ENCODE measurements around the gene SLMAP. TPM values are rescaled to one million over a fixed set of nuclear protein-coding genes. Genes with fewer than 3 reads are reported as not detected.

SLMAP gene
- total RNA-seq (57.1 TPM), polyA plus RNA-seq (ENCODE audit: insufficient read depth in 1 of 8, insufficient read length in 8 of 8, low replicate concordance in 1 of 8) (10 to 100 TPM; 39.3 to 63.2 (median 44.9) TPM)
- long read RNA-seq, donor 1 = 0 reads
- long read RNA-seq, donor 2 = 0 reads
- long read RNA-seq, donor 3, full-length matches to known transcripts = 2 of 2 reads
- long read RNA-seq, donor 3, partial matches to known transcripts = 0 of 2 reads
- long read RNA-seq, donor 3, other reads (novel, unspliced or antisense) = 0 of 2 reads
- long read RNA-seq, donor 4, partial matches to known transcripts = 0 of 1 reads
- long read RNA-seq, donor 4, other reads (novel, unspliced or antisense) = 0 of 1 reads
- long read RNA-seq, donor 5, partial matches to known transcripts = 7 of 11 reads
- long read RNA-seq, donor 5, other reads (novel, unspliced or antisense) = 0 of 11 reads
- long read RNA-seq, donor 6, partial matches to known transcripts = 0 of 1 reads
- long read RNA-seq, donor 6, other reads (novel, unspliced or antisense) = 0 of 1 reads
- long read RNA-seq, donor 7, partial matches to known transcripts = 5 of 7 reads
- long read RNA-seq, donor 7, other reads (novel, unspliced or antisense) = 0 of 7 reads
- long read RNA-seq, donor 8, partial matches to known transcripts = 0 of 4 reads
- long read RNA-seq, donor 8, other reads (novel, unspliced or antisense) = 0 of 4 reads
- long read RNA-seq, donor 9, partial matches to known transcripts = 49 of 50 reads
- long read RNA-seq, donor 9, other reads (novel, unspliced or antisense) = 0 of 50 reads
- long read RNA-seq, donor 10, partial matches to known transcripts = 49 of 61 reads
- long read RNA-seq, donor 10, other reads (novel, unspliced or antisense) = 8 of 61 reads
- long read RNA-seq, donor 11 = 0 reads

DNA sequence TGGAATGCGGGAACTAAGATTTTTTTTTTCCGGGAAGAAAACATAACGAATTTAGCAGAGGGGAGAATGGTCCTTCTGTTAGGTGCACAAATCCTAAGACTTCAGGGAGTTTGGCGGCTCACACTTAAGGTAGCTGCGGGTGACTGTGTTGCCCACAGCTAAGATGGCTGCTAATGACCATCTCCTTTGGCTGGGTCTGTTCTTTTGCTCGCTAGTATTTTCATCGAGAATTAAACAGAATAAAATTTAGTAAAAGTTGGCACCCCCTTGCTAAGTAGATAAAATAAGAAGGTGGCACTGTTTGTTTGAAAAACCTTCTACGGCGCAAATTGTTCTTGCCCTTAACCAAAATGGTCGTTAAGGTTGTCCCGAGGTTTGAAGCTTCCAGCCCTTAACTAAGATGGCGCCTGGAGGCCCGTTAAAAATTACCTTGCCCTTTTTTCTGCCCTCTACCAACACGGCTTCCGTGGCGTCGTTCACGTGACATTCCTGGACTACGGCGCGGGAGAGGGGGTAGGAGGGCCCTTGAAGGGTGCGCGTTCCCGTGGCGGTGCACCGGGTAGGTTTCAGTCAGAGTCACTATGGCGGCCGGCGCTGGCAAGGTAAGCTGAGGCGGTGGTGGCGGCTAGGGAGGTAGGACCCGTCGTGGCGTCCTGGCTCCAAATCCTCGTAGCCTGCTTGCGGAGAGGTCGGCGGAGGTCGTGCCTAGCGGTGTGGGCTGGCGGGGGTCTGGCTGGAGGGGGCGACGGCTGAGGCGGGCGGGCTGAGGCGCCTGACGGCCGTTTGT, at the start of gene SLMAP:
Gene SLMAP (plus strand): TSS at position 569 of the 787 bp plus-strand sequence. CDS start 1,343 bp downstream, outside the sequence.
- H3K4me1 ChIP-seq (ENCODE audit: control insufficient read depth, insufficient read depth, low read length) = peaks cover 14% of the 10 kb centered on the region
- H3K36me3 ChIP-seq (ENCODE audit: control insufficient read depth, insufficient read depth, low read length) = peaks cover 8% of the 10 kb centered on the region
- no peaks in the 10 kb centered on the region for H3K9me3 ChIP-seq (replicated peaks; ENCODE audit: control insufficient read depth, low read depth, low read length)
- peak; percentile 99 for DNase-seq
- peak within 1 kb of the TSS; percentile 74 for H3K27ac ChIP-seq (ENCODE audit: low read length)
- H3K4me3 ChIP-seq (ENCODE audit: low read length) = peak within 1 kb of the TSS; percentile 80
- H3K27me3 ChIP-seq (ENCODE audit: control insufficient read depth, insufficient read depth, low read length) = no peaks in the 10 kb centered on the region
- WGBS (ENCODE audit: insufficient coverage) = 0% methylated on average over 41 of the region's 48 CpGs

DNA sequence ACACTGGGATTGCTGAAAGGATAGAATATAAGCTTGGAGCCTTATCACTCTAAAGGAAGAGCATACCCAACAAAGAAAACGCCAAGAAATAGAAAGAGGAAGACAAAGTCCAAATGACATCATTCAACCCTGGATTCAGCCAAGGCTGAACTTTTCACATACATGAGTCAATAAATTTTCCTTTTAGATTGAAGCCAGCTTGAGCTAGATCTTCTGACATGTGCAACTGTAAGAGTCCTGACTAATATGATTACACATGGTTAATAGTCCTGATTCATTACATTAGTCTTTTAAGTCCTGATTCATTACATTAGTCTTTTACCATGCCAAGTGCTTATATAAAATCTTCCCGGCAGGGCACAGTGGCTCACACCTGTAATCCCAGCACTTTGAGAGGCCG, 49.6 kb upstream of the SLMAP start:
- H3K36me3 ChIP-seq (ENCODE audit: control insufficient read depth, insufficient read depth, low read length) = no peaks in the 10 kb centered on the region
- no peaks in the 10 kb centered on the region for H3K27me3 ChIP-seq (ENCODE audit: control insufficient read depth, insufficient read depth, low read length)
- no peak overlapping the region for H3K27ac ChIP-seq (ENCODE audit: low read length)
- 100% methylated on average over 1 of the region's 3 CpGs for WGBS (ENCODE audit: insufficient coverage)
- no peaks in the 10 kb centered on the region for H3K9me3 ChIP-seq (replicated peaks; ENCODE audit: control insufficient read depth, low read depth, low read length)
- peak; percentile 67 for DNase-seq
- H3K4me3 ChIP-seq (ENCODE audit: low read length) = no peak overlapping the region
- H3K4me1 ChIP-seq (ENCODE audit: control insufficient read depth, insufficient read depth, low read length) = no peaks in the 10 kb centered on the region

DNA sequence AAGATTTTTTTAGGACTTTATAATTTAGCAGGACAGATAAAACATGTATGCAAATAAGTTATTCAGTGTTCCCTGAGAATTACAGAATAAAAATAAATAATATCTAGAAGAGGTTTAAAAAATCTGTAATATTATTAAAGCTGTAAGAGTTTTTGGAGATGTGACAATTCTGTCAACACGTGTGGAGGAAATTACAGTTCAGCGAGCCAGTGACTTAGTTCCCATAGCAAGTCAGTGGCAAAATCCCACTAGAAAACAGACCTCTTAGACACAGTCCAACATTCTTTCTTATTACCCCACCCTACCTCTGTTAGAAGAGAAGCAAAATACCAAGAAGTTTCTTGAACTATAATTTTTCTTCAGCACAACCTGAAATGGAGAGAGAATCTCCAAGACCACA, 47.1 kb upstream of the SLMAP start:
- peak; percentile 62 for DNase-seq
- Histone ChIP-seq H3K36me3 (ENCODE audit: control insufficient read depth, insufficient read depth, low read length) (no peaks in the 10 kb centered on the region), H3K4me3 (ENCODE audit: low read length) (no peak overlapping the region), H3K27me3 (ENCODE audit: control insufficient read depth, insufficient read depth, low read length) (no peaks in the 10 kb centered on the region), H3K27ac (ENCODE audit: low read length) (no peak overlapping the region), H3K4me1 (ENCODE audit: control insufficient read depth, insufficient read depth, low read length) (no peaks in the 10 kb centered on the region), H3K9me3 (replicated peaks; ENCODE audit: control insufficient read depth, low read depth, low read length) (no peaks in the 10 kb centered on the region)
- WGBS (ENCODE audit: insufficient coverage) = no CpG with 5 or more reads among the region's 2 CpGs

GRCh38 chr3:57709559-57709958, 46.5 kb upstream of the SLMAP start:
- Histone ChIP-seq H3K4me3 (ENCODE audit: low read length) (no peak overlapping the region), H3K4me1 (ENCODE audit: control insufficient read depth, insufficient read depth, low read length) (no peaks in the 10 kb centered on the region), H3K27me3 (ENCODE audit: control insufficient read depth, insufficient read depth, low read length) (no peaks in the 10 kb centered on the region), H3K36me3 (ENCODE audit: control insufficient read depth, insufficient read depth, low read length) (no peaks in the 10 kb centered on the region), H3K27ac (ENCODE audit: low read length) (no peak overlapping the region), H3K9me3 (replicated peaks; ENCODE audit: control insufficient read depth, low read depth, low read length) (no peaks in the 10 kb centered on the region)
- DNase-seq = no peak
- 17% methylated on average over 1 of the region's 2 CpGs for WGBS (ENCODE audit: insufficient coverage)

GRCh38 chr3:57715686-57716085, 40.4 kb upstream of the SLMAP start:
- Histone ChIP-seq H3K36me3 (ENCODE audit: control insufficient read depth, insufficient read depth, low read length) (no peaks in the 10 kb centered on the region), H3K27ac (ENCODE audit: low read length) (no peak overlapping the region), H3K9me3 (replicated peaks; ENCODE audit: control insufficient read depth, low read depth, low read length) (no peaks in the 10 kb centered on the region), H3K4me3 (ENCODE audit: low read length) (no peak overlapping the region), H3K27me3 (ENCODE audit: control insufficient read depth, insufficient read depth, low read length) (no peaks in the 10 kb centered on the region), H3K4me1 (ENCODE audit: control insufficient read depth, insufficient read depth, low read length) (no peaks in the 10 kb centered on the region)
- no peak for DNase-seq
- WGBS (ENCODE audit: insufficient coverage) = 100% methylated on average over 1 of the region's 4 CpGs

GRCh38 chr3:57717205-57717868, 38.8 kb upstream of the SLMAP start:
- H3K36me3 ChIP-seq (ENCODE audit: control insufficient read depth, insufficient read depth, low read length) = no peaks in the 10 kb centered on the region
- H3K27ac ChIP-seq (ENCODE audit: low read length) = no peak overlapping the region
- no peaks in the 10 kb centered on the region for H3K27me3 ChIP-seq (ENCODE audit: control insufficient read depth, insufficient read depth, low read length)
- no peak overlapping the region for H3K4me3 ChIP-seq (ENCODE audit: low read length)
- no peaks in the 10 kb centered on the region for H3K4me1 ChIP-seq (ENCODE audit: control insufficient read depth, insufficient read depth, low read length)
- WGBS (ENCODE audit: insufficient coverage) = 89% methylated on average over 3 of the region's 6 CpGs
- DNase-seq = no peak
- H3K9me3 ChIP-seq (replicated peaks; ENCODE audit: control insufficient read depth, low read depth, low read length) = no peaks in the 10 kb centered on the region

DNA sequence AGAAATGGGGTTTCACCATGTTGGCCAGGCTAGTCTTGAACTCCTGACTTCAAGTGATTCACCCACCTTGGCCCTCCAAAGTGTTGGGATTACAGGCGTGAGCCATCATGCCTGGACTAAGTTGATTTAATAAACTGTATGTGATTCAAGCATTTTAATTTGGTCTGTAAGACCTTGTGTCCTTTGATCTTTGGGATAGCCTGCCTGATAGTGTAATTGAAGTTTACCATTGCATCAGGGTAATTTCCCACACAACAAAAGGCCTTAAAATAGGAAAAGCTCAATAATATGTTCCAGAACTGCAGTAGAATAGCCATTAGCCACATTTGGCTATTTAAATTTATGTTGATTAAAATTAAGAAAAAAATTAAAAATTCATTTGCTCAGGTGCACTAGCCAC, 38.0 kb upstream of the SLMAP start:
- WGBS (ENCODE audit: insufficient coverage) = no CpG with 5 or more reads among the region's 1 CpG
- Histone ChIP-seq H3K27me3 (ENCODE audit: control insufficient read depth, insufficient read depth, low read length) (no peaks in the 10 kb centered on the region), H3K4me1 (ENCODE audit: control insufficient read depth, insufficient read depth, low read length) (no peaks in the 10 kb centered on the region), H3K9me3 (replicated peaks; ENCODE audit: control insufficient read depth, low read depth, low read length) (no peaks in the 10 kb centered on the region), H3K4me3 (ENCODE audit: low read length) (no peak overlapping the region), H3K36me3 (ENCODE audit: control insufficient read depth, insufficient read depth, low read length) (no peaks in the 10 kb centered on the region), H3K27ac (ENCODE audit: low read length) (no peak overlapping the region)
- no peak for DNase-seq

DNA sequence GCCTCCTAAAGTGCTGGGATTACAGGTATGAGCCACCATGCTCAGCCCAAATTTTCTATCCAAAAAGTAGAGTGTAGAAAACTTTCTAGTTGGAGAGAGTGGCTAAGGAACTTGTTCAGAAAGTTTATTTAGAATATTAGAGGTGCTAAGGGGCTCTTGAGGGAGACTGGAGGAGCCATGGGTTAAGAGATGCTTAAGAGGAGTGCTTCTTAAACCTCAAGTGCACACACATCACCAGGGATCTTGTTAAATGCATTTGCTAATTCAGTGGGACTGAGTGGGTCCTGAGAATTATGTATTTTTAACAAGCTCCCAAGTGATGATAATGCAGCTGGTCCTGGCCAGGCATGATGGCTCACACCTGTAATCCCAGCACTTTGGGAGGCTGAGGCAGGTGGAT, 29.7 kb upstream of the SLMAP start:
- Histone ChIP-seq H3K9me3 (replicated peaks; ENCODE audit: control insufficient read depth, low read depth, low read length) (no peaks in the 10 kb centered on the region), H3K36me3 (ENCODE audit: control insufficient read depth, insufficient read depth, low read length) (no peaks in the 10 kb centered on the region), H3K27me3 (ENCODE audit: control insufficient read depth, insufficient read depth, low read length) (no peaks in the 10 kb centered on the region), H3K4me3 (ENCODE audit: low read length) (no peak overlapping the region), H3K4me1 (ENCODE audit: control insufficient read depth, insufficient read depth, low read length) (no peaks in the 10 kb centered on the region), H3K27ac (ENCODE audit: low read length) (no peak overlapping the region)
- DNase-seq = no peak

DNA sequence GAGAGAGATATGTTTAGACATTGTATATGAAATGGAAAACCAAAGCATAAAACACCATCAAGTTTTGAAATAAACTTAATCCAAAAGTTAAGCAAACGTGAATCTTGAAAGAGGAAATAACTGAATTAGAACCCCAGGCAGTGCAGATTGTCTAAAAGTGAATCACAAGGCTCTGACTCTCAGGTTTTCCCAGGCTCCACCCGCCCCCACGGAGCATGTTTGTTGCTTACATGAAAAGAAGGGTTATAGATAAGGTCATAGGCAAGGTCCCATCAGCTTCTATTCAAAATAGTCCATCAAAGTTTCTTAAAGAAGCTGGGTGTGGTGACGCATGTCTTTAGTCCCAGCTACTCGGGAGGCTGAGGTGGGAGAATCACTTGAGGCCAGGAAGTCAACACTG, 29.0 kb upstream of the SLMAP start:
- 75% methylated on average over 2 of the region's 5 CpGs for WGBS (ENCODE audit: insufficient coverage)
- Histone ChIP-seq H3K27ac (ENCODE audit: low read length) (no peak overlapping the region), H3K4me3 (ENCODE audit: low read length) (no peak overlapping the region), H3K9me3 (replicated peaks; ENCODE audit: control insufficient read depth, low read depth, low read length) (no peaks in the 10 kb centered on the region), H3K36me3 (ENCODE audit: control insufficient read depth, insufficient read depth, low read length) (no peaks in the 10 kb centered on the region), H3K4me1 (ENCODE audit: control insufficient read depth, insufficient read depth, low read length) (no peaks in the 10 kb centered on the region), H3K27me3 (ENCODE audit: control insufficient read depth, insufficient read depth, low read length) (no peaks in the 10 kb centered on the region)
- DNase-seq = no peak

Data from muscle of leg (tissue), 16 donors.